C4-2B (cell line): ENCODE results near the gene ARMH4.

Source experiments
- CTCF ChIP-seq: fragments of 450-650 bp; conservative IDR thresholded peaks from 2 replicates; pipeline ENCODE4 v1.5.1; 2017; ENCODE audit warnings: mild to moderate bottlenecking
- ZFX ChIP-seq: fragments of 450-650 bp; IDR thresholded peaks from 2 replicates; pipeline ENCODE4 v1.6.1; 2017

- TF ChIP-seq CTCF (no peak), ZFX (no peak)
These were observed 13.8 kb downstream of the ARMH4 start for GRCh38 chr14:58138031-58138713.
